Anterior cingulate cortex (tissue), 58 donors: ENCODE measurements around the gene MT1G.

ENCODE experiments used
- DNase-seq, 58 donors: peaks; one replicate each; lab custom pipeline; 2025; lab: John Stamatoyannopoulos, UW

The MT1G gene

DNA sequence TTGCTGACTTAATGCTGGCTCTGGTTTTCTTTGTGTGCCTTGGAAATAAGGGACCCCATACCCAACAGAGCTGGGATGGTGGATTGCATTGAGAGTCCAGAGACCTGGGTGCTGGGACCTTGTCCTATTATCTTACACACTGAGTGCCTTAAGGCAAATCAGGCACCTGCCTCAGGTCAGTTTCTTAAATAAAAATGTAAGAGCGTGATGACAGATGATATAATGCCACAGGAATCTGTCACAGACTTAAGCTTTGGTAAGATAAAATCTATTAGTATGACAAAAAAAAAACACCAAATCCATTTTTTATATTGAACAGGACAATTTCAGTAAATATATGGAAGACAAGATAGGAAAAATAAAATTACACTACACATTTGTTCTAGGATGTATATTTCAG lies 27.8 kb downstream of the MT1G start:
- DNase-seq: no peak

GRCh38 chr16:56639045-56639444 lies 28.8 kb downstream of the MT1G start:
- no peak for DNase-seq

- peak in 24 of 58 donors; percentile 5 to 53 (median 25) for DNase-seq
Measured at GRCh38 chr16:56637814-56638750, 29.8 kb downstream of the MT1G start, which contains the start of gene MT1A. TSS of gene MT1A (plus strand) at chr16:56638666. CDS start at chr16:56638739, 73 bp downstream.

DNA sequence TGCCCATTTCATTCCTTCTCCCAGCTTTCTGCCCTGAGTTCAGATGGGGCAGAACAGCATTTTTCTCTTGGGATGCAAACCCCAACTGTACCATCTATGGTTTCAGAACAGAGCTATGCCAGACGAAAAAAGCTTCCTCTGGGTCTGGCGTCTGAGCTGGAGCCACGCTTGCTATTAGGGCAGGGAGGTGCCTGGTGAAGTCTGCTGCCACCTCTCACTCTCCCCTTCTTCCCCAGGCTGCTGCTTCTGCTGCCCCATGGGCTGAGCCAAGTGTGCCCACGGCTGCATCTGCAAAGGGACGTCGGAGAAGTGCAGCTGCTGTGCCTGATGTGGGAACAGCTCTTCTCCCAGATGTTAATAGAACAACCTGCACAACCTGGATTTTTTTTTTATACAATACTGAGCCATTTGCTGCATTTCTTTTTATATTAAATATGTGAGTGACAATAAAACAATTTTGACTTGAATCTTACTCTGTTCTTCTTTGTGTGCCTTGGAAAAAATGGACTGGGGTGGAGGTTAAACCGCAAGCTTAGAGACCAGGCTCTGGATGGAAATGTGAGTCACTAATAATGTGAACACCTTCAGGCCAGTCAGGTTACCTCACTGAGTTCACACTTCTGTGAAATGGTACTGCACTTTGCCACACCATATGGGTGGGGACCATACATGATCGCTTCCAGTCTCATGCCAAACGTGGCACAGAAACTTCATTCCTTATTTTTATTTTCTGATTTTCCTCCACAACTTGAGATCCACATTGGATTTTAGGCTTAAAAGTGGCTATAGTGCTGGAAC lies 31.1 kb downstream of the MT1G start:
- DNase-seq: no peak

- no peak for DNase-seq
Measured at GRCh38 chr16:56635441-56635967, 32.4 kb downstream of the MT1G start.

DNA sequence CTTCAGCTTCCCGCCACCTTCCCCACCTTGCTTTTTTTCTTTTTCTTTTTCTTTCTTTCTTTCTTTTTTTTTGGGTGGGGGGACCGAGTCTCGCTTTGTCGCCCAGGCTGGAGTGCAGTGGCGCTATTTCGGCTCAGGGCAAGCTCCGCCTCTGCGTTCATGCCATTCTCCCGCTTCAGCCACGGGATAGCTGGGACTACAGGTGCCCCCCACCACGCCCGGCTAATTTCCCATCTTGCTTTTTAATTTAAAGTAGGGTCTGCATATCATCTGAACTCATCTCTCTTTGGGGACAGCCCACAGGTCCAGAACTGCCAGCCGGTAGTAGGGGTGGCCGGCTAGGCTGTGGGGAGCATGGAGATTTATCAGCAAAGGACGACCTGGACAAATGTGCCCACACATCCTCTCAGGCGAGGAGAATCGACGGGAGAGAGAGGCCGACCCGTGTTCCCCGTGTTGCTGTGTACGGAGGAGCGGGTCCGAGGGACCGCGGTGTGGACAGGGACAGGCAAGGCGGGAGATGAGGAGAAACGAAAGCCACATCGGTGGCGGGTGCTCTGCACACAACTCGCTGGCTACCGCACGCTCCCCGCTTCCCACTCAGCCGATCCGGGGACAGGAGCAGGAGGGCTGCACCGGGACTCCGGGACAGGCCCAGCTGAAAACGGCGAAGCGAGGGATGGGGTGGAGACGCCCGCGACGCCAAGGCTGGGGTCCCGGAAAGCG lies 33.0 kb downstream of the MT1G start:
- no peak for DNase-seq

- peak in 1 of 58 donors; percentile 14 for DNase-seq
Measured at GRCh38 chr16:56633535-56633934, 34.3 kb downstream of the MT1G start.

DNA sequence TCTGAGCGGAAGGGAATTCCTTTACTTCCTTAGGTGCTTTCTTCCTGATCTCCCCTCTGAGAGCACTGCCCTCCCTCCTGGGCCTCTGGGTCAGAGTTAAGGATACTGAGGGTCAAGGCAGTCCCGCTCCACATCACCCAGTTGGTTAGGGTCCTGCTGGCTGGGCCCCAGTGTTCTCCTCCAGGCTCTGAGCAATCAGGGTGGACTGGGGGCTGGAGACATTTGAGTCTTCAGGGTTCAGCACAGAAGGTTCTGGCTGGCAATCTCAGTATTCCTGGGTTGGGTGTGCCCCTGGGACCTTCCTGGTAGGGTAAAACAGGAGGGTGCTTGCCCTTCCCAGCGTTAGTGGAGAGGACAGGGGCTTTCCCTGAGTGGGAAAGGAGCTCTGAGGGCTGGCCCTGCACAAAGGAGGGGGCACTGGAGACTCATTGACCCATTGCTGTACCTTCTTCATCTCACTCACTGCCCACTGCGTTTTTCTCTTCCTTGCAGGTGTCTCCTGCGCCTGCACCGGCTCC lies 35.0 kb downstream of the MT1G start:
- DNase-seq: peak in 1 of 58 donors; percentile 37

GRCh38 chr16:56632156-56632847 lies 35.6 kb downstream of the MT1G start, which contains the start of gene MT1M:
TSS of gene MT1M (plus strand) at chr16:56632659. CDS start at chr16:56632732, 73 bp downstream.
- peak in 45 of 58 donors; percentile 17 to 78 (median 53) for DNase-seq

- no peak for DNase-seq
Measured at GRCh38 chr16:56631832-56632155, 36.1 kb downstream of the MT1G start.

DNA sequence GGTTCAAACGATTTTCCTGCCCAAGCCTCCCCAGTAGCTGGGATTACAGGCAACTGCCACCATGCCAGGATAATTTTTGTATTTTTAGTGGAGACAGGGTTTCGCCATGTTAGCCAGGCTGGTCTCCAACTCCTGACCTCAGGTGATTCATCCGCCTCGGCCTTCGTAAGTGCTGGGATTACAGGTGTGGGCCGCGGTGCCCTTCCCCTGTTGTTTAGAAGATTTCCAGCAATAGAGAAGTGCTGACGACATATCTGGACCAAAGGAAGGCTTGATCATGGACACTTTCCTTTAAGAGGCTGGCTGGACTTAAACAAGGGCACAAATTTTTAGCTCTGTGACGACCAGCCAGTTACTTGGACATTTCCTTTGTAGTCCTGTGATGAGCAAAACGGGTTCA lies 36.7 kb downstream of the MT1G start:
- DNase-seq: no peak

DNA sequence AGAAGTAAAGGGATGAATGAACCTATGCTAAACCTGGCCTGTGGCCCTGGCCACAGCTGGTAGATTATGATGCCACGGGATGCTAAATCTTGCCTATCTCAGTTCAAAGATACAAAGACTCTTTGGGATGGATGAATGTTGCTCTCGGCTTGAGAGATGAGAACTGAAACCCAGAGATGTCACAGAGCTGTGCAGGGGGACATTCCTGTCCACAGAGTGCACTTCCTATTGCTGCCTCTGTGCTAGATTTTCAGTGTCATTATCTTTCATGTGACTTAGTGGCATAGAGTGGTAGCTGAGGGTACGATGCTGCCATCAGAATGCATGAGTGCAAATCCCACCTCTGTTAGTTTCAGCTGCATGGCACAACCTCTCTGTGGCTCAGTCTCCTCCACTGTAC lies 37.7 kb downstream of the MT1G start:
- no peak for DNase-seq

DNA sequence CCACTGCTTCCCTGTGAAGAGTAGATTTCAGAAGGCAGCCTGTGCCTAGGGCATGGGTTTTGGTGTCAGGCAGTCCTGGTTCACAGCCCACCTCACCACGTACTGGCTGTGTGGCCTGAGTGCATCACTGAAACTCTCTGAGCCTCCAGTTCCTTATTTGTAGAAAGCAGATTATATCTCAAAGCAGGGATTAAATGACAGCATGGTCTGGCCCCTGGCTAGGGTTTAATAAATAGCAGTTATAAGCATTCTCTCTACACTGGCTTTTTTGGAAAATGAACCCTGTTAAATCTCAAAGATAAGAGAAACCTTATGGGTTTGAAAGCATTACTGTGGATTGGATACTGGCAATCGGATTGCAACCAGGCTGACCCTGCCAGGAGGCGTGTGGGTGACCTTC lies 38.3 kb downstream of the MT1G start:
- DNase-seq: no peak

GRCh38 chr16:56628486-56629350 lies 39.1 kb downstream of the MT1G start:
- DNase-seq: no peak

DNA sequence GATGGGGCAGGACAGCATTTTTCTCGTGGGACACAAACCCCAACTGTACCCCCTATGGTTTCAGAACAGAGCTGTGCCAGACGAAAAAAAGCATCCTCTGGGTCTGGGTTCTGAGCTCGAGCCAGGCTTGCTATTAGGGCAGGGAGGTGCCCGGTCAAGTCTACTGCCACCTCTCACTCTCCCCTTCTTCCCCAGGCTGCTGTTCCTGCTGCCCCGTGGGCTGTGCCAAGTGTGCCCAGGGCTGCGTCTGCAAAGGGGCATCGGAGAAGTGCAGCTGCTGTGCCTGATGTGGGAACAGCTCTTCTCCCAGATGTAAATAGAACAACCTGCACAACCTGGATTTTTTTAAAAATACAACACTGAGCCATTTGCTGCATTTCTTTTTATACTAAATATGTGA lies 41.2 kb downstream of the MT1G start:
- DNase-seq: no peak

GRCh38 chr16:56625943-56626654 lies 41.8 kb downstream of the MT1G start:
- peak in 3 of 58 donors; percentile 34 to 40 (median 39) for DNase-seq

GRCh38 chr16:56625140-56625942 lies 42.5 kb downstream of the MT1G start, which contains the start of gene MT1E:
TSS of gene MT1E (plus strand) at chr16:56625781. CDS start at chr16:56625852, 71 bp downstream.
- DNase-seq: peak in 42 of 58 donors; percentile 13 to 78 (median 48)
